ENCODE measurements around the gene UBE2L6.

UBE2L6 gene

DNA sequence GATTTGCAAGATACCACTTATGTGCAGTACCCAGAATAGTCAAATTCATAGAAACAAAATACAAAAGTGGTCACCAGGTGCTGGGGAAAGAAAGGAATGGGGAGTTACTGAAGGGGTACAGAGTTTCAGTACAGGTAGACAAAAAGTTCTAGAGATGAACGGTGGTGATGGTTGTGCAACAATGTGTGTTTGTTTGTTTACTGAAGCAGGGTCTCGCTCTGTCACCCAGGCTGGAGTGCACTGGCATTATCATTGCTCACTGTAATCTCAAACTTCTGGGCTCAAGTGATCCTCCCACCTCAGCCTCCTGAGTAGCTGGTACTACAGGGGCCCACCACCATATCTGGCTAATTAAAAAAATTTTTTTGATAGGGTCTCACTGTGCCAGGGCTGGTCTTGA is 12.1 kb downstream of the UBE2L6 start (continued):
- TF ChIP-seq ZNF658 (tag by site-specific recombination; IDR thresholded peaks at IDR 0.05) (no peak), ZBTB20 (tag by site-specific recombination; IDR thresholded peaks at IDR 0.05) (no peak), ZNF433 (tag by site-specific recombination; IDR thresholded peaks at IDR 0.05; ENCODE audit: low read depth) (no peak), ZNF341 (tag by site-specific recombination; IDR thresholded peaks at IDR 0.05; ENCODE audit: low read depth) (no peak)

DNA sequence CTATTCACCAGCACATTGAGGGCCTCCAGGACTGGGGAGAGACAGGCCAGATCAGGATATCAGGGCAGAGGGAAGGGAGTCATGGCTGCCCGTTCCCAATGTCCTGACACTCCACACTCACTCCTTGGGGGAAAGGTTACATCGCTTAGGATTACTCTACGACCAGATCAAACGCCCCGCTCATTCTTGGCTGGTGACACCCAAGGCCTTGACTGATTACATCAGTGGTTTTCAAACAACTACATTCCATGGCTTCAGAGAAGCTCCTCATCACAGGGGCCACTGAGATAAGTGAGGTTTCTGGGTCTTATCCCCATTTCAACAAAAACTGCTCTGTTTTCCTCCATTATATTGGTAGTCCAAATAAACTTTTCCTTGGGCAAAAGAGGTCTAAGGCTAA is 15.0 kb downstream of the UBE2L6 start:
- CTCF ChIA-PET = interaction anchor here (0.7 to 1.3 kb wide), 4 partner anchors 25 to 304 kb away, joined by 3 to 7 read pairs (median 4); no protein-coding TSS in a partner anchor

DNA sequence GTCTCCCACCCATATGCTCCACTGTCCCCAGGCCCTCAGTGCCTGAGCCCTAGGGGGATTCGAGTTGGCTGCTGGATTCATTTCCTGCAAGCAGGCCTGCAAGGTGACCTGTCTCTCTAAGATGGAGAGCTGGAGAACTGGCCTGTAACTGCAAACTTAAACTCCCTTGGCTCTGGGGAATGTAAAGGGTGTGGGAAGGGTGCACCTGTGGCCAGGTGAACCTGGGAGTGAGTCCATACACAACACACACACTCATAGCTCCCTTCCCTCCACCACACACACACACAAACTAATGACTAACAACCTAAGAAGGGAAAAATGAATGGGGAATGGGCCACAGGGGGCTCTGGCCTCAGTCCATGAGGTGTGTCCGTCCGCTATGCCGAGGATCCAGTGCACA is 15.5 kb downstream of the UBE2L6 start:
- ChIA-PET POLR2A (no interaction called here), CTCF (interaction anchor here (0.7 to 1.3 kb wide), 4 partner anchors 25 to 304 kb away, joined by 3 to 7 read pairs (median 4); no protein-coding TSS in a partner anchor)
- no peaks in the 10 kb centered on the region for H3K9me3 ChIP-seq (ENCODE audit: control insufficient read depth, insufficient read depth, low read depth, low read length)
- no peaks in the 10 kb centered on the region for H3K4me1 ChIP-seq (ENCODE audit: control insufficient read depth, insufficient read depth, low read length)
- no peak overlapping the region for H3K4me3 ChIP-seq (ENCODE audit: low read depth, low read length)
- no peak overlapping the region for H3K27ac ChIP-seq (ENCODE audit: extremely low read depth, low read depth, low read length)
- peaks cover 0 to 51% of the 10 kb centered on the region in 2 experiments; a peak in 2 of 3 replicates for H3K36me3 ChIP-seq (ENCODE audit: control insufficient read depth in 2 of 2, insufficient read depth in 1 of 2, low read length in 2 of 2)
- TF ChIP-seq ZNF202 (tag by site-specific recombination; IDR thresholded peaks at IDR 0.05; ENCODE audit: borderline replicate concordance) (no peak), GLI2 (tag by site-specific recombination; IDR thresholded peaks at IDR 0.05; ENCODE audit: borderline replicate concordance, low read depth) (no peak), ZNF530 (tag by site-specific recombination; IDR thresholded peaks at IDR 0.05; ENCODE audit: low read depth) (no peak), ZNF549 (tag by site-specific recombination; IDR thresholded peaks at IDR 0.05) (no peak), ZFP3 (tag by site-specific recombination; IDR thresholded peaks at IDR 0.05; ENCODE audit: low read depth) (no peak), ZNF174 (tag by site-specific recombination; IDR thresholded peaks at IDR 0.05) (no peak), ZNF555 (tag by site-specific recombination; conservative IDR thresholded peaks at IDR 0.05) (no peak), TCF7L2 (IDR thresholded peaks at IDR 0.05; ENCODE audit: borderline replicate concordance, low read depth, low read length) (no peak), ZNF112 (tag by site-specific recombination; IDR thresholded peaks at IDR 0.05) (no peak), ZBTB17 (tag by site-specific recombination; IDR thresholded peaks at IDR 0.05) (no peak)
- TF ChIP-seq, protein P1, sequence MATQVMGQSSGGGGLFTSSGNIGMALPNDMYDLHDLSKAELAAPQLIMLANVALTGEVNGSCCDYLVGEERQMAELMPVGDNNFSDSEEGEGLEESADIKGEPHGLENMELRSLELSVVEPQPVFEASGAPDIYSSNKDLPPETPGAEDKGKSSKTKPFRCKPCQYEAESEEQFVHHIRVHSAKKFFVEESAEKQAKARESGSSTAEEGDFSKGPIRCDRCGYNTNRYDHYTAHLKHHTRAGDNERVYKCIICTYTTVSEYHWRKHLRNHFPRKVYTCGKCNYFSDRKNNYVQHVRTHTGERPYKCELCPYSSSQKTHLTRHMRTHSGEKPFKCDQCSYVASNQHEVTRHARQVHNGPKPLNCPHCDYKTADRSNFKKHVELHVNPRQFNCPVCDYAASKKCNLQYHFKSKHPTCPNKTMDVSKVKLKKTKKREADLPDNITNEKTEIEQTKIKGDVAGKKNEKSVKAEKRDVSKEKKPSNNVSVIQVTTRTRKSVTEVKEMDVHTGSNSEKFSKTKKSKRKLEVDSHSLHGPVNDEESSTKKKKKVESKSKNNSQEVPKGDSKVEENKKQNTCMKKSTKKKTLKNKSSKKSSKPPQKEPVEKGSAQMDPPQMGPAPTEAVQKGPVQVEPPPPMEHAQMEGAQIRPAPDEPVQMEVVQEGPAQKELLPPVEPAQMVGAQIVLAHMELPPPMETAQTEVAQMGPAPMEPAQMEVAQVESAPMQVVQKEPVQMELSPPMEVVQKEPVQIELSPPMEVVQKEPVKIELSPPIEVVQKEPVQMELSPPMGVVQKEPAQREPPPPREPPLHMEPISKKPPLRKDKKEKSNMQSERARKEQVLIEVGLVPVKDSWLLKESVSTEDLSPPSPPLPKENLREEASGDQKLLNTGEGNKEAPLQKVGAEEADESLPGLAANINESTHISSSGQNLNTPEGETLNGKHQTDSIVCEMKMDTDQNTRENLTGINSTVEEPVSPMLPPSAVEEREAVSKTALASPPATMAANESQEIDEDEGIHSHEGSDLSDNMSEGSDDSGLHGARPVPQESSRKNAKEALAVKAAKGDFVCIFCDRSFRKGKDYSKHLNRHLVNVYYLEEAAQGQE (tag by site-specific recombination; IDR thresholded peaks at IDR 0.05) = no peak

More for the DNA sequence above, 15.0 kb downstream of the UBE2L6 start:
- no peak overlapping the region for H3K4me3 ChIP-seq (ENCODE audit: low read depth, low read length)
- no peaks in the 10 kb centered on the region for H3K9me3 ChIP-seq (ENCODE audit: control insufficient read depth, insufficient read depth, low read depth, low read length)
- H3K27ac ChIP-seq (ENCODE audit: extremely low read depth, low read depth, low read length) = no peak overlapping the region
- TF ChIP-seq ZFP37 (tag by site-specific recombination; IDR thresholded peaks at IDR 0.05) (no peak), ZNF555 (tag by site-specific recombination; conservative IDR thresholded peaks at IDR 0.05) (no peak), ZBTB8A (tag by site-specific recombination; IDR thresholded peaks at IDR 0.05) (no peak), ZNF140 (tag by site-specific recombination; IDR thresholded peaks at IDR 0.05) (no peak), ZNF175 (tag by site-specific recombination; IDR thresholded peaks at IDR 0.05) (no peak), ZNF76 (tag by site-specific recombination; IDR thresholded peaks at IDR 0.05; ENCODE audit: borderline replicate concordance, low read depth) (no peak), YY2 (tag by site-specific recombination; IDR thresholded peaks at IDR 0.05) (no peak), ZNF544 (tag by site-specific recombination; IDR thresholded peaks at IDR 0.05) (no peak)
- TF ChIP-seq, protein P1 (tag by site-specific recombination; IDR thresholded peaks at IDR 0.05) = no peak
- TF ChIP-seq, protein P2, sequence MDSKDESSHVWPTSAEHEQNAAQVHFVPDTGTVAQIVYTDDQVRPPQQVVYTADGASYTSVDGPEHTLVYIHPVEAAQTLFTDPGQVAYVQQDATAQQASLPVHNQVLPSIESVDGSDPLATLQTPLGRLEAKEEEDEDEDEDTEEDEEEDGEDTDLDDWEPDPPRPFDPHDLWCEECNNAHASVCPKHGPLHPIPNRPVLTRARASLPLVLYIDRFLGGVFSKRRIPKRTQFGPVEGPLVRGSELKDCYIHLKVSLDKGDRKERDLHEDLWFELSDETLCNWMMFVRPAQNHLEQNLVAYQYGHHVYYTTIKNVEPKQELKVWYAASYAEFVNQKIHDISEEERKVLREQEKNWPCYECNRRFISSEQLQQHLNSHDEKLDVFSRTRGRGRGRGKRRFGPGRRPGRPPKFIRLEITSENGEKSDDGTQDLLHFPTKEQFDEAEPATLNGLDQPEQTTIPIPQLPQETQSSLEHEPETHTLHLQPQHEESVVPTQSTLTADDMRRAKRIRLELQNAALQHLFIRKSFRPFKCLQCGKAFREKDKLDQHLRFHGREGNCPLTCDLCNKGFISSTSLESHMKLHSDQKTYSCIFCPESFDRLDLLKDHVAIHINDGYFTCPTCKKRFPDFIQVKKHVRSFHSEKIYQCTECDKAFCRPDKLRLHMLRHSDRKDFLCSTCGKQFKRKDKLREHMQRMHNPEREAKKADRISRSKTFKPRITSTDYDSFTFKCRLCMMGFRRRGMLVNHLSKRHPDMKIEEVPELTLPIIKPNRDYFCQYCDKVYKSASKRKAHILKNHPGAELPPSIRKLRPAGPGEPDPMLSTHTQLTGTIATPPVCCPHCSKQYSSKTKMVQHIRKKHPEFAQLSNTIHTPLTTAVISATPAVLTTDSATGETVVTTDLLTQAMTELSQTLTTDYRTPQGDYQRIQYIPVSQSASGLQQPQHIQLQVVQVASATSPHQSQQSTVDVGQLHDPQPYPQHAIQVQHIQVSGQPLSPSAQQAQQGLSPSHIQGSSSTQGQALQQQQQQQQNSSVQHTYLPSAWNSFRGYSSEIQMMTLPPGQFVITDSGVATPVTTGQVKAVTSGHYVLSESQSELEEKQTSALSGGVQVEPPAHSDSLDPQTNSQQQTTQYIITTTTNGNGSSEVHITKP (tag by site-specific recombination; IDR thresholded peaks at IDR 0.05) = no peak
- no peaks in the 10 kb centered on the region for H3K4me1 ChIP-seq (ENCODE audit: control insufficient read depth, insufficient read depth, low read length)
- POLR2A ChIA-PET = no interaction called here
- peaks cover 0 to 51% of the 10 kb centered on the region in 2 experiments; a peak in 2 of 3 replicates for H3K36me3 ChIP-seq (ENCODE audit: control insufficient read depth in 2 of 2, insufficient read depth in 1 of 2, low read length in 2 of 2)
